ENCODE data around the gene SPTLC3.

SPTLC3 gene

DNA sequence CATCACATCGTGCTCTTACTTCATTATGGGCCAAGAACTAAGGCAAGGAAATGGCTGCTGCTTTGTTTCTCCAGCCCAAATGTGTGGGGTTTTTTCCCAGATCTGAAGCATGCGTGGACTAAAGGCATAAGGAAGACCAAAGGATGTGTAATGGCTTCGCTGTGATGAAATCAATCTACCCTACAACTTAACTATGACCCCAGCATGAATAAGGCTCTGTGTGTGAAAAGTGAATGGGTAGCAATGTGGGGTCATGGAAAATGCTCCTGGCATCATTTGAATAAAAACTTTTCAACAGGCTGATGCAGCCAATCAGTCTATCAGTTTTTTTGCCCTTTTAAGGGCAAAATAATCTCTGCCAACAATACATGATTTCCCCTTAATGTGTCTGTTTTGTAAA lies 162.0 kb downstream of the SPTLC3 start:
- H3K27ac ChIP-seq: no peak overlapping the region
- DNase-seq (ENCODE audit: low spot score): no peak
- TF ChIP-seq, protein P1, sequence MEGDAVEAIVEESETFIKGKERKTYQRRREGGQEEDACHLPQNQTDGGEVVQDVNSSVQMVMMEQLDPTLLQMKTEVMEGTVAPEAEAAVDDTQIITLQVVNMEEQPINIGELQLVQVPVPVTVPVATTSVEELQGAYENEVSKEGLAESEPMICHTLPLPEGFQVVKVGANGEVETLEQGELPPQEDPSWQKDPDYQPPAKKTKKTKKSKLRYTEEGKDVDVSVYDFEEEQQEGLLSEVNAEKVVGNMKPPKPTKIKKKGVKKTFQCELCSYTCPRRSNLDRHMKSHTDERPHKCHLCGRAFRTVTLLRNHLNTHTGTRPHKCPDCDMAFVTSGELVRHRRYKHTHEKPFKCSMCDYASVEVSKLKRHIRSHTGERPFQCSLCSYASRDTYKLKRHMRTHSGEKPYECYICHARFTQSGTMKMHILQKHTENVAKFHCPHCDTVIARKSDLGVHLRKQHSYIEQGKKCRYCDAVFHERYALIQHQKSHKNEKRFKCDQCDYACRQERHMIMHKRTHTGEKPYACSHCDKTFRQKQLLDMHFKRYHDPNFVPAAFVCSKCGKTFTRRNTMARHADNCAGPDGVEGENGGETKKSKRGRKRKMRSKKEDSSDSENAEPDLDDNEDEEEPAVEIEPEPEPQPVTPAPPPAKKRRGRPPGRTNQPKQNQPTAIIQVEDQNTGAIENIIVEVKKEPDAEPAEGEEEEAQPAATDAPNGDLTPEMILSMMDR (IDR thresholded peaks at IDR 0.05): no peak
- H3K4me3 ChIP-seq: no peak overlapping the region

GRCh38 chr20:13173201-13173600 lies 164.4 kb downstream of the SPTLC3 start:
- no peak overlapping the region for H3K27ac ChIP-seq
- no peak overlapping the region for H3K4me3 ChIP-seq
- DNase-seq (ENCODE audit: low spot score): no peak
- TF ChIP-seq, protein P1 (IDR thresholded peaks at IDR 0.05): no peak

DNA sequence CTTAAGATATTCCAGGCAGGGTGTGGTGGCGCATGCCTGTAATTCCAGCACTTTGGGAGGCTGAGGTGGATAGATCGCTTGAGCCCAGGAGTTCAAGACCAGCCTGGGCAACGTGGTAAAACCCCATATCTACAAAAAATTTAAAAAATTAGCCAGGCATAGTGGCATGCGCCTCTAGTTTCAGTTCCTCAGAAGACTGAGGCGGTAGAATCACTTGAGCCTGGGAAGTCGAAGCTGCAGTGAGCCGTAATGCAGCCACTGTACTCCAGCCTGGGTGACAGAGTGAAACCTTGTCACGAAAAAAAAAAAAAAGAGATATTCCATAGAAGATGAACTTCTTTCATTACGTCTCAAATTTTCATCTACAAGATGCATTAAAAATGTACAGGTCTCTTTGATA lies 165.6 kb downstream of the SPTLC3 start:
- Histone ChIP-seq H3K27ac (no peak overlapping the region), H3K4me3 (no peak overlapping the region)
- TF ChIP-seq, protein P1 (IDR thresholded peaks at IDR 0.05): no peak
- no peak for DNase-seq (ENCODE audit: low spot score)

DNA sequence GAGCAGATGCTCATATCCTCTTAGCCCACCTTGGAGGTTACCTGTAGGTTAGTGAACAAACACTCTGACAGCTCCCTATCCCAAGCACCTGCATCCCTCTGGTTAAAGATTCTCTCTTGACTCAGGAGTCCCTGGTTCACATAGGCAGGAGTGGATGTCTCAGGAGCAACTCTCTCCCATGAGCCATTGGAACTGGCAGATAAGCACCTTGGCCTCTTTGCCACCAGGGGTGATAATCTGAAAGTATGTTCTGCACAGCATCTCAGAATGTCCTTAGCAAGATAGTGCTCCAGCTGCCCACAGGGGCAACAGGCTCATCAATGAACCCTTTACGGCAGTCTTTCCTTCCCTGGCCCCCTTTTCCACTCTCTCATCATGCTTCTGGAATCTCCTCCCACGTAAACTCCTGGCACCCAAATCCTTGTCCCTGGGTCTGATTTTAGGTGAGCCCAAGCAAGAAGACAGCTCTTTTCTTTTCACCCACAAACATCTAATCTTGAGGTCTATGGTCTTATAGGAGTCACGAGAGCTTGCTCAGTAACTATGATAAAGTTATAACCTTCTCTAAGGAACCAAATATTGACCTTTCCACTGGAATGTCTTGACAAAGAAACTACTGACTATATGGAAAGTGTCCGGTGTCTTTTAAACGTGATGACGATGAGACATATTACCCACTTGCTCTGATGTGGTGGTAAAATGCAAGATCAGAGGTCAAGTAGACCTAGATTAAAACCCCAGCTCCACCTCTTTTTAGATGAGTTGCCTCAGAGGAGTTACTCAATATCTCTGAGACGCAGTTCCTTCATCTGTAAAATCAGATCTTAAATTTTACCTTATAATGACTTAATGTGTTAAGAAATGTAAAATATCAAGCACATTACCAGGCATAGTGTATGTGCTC lies 172.5 kb downstream of the SPTLC3 start:
- Histone ChIP-seq H3K27ac (no peak overlapping the region), H3K4me3 (no peak overlapping the region)
- TF ChIP-seq, protein P1 (IDR thresholded peaks at IDR 0.05): no peak
- no peak for DNase-seq (ENCODE audit: low spot score)

DNA sequence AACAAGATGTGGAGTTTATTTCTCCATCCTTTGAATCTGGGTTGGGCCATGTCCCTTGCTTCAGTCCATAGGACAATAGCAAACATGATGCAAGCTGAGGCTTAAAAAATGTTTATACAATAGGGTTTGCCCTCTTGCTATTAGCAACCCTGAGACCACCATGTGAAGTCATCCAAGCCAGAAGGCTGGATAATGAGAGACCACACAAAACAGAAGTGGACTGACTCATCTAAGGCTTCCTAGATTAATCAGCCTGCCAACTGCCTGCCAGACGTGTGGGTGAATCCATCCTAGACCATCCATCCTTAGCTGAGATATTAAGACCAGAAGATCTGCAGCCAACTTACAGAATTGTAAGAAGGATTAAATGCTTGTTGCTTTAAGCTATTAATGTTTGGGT lies 174.2 kb downstream of the SPTLC3 start:
- H3K4me3 ChIP-seq: no peak overlapping the region
- H3K27ac ChIP-seq: no peak overlapping the region
- TF ChIP-seq, protein P1 (IDR thresholded peaks at IDR 0.05): no peak
- DNase-seq (ENCODE audit: low spot score): no peak

DNA sequence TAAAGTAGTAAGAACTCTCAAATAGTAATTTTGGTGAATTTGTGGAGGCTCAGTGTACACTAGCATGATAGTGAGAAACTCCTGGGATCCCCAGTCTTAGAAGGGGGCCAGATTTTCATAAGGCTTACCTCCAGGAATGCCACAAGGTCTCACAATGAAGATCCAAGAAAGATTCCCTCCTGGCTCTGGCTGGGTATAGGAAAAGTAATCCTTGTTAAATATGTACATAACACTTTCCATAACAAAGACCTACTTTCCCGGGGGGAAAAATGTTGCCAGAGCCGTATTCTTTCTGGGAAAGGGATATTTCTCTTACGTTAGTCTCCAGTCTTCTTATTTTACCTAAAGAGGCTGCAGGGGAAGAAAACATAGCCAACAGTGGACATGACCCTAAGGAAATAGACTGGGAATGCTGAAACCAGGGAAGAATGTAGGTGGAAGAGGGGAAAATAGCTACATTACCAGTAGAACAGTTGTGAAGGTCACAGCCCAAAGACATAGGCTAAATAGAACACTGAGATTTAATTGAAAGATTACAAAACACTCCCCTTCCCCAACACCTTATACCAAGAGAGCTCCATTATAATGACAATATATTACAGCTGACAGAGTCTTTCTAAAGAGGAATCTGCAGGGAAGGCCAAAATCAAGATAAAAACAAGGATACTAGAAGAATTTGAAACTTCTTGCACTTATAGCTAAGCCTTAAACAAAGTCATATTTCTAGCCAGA lies 177.4 kb downstream of the SPTLC3 start:
- no peak overlapping the region for H3K27ac ChIP-seq
- DNase-seq (ENCODE audit: low spot score): no peak
- TF ChIP-seq, protein P1 (IDR thresholded peaks at IDR 0.05): no peak
- no peak overlapping the region for H3K4me3 ChIP-seq
